HG03064 (cell line): ENCODE results near the gene B3GNT3.

Experiments used
- ATAC-seq: cut with Tn5 transposase; IDR thresholded peaks from one replicate; pipeline ENCODE4 v1.9.1; 2021; ENCODE audit warnings: low read depth; ENCODE audit not compliant: unreplicated experiment

Gene B3GNT3

DNA sequence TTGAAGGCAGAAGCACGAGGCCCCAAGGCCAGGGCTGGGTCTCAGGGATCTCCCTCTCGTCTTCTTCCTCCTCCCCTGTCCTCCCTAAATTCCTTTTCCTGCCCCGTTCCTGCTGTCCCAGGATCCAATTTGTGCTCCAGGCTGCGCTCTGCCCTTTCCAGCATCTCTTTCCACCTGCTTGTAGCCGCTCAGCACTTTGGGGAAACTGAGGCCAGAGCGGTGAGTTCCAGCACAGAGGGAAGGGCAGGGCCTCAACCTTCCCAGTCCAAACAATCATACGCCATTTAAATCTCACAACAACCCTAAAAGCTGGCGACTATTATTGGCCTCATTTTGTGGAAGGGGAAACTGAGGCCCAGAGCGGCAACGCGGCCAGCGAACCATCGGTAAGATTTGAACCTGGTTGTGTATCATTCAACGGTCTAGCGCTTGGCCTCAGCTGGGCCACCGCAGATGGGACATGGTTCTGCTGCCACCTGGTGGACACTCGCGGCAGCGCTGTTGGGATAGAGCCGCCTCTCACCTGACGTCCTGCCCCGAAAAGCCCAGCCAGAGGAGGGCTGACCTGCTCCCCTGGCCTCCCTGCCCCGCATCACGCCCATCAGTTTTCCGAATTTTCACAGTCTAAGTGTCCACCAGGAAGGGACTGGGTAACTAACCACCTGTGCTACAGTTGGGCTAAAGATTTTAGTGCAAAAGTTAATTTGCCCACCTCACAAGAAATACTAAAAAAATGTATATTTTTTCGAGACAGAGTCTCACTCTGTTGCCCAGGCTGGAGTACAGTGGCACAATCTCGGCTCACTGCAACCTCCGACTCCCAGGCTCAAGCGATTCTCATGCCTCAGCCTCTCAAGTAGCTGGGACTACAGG lies 60.6 kb downstream of the B3GNT3 start:
- ATAC-seq, result no peak

GRCh38 chr19:17859533-17860330 lies 64.8 kb downstream of the B3GNT3 start, which contains the start of gene RPL18A:
TSS of gene RPL18A (plus strand) at chr19:17859910. CDS start at chr19:17859957, 47 bp downstream.
- peak; percentile 78 for ATAC-seq

GRCh38 chr19:17860331-17860992 lies 65.5 kb downstream of the B3GNT3 start:
- ATAC-seq, result no peak

GRCh38 chr19:17860993-17861360 lies 66.0 kb downstream of the B3GNT3 start:
- ATAC-seq, result no peak

DNA sequence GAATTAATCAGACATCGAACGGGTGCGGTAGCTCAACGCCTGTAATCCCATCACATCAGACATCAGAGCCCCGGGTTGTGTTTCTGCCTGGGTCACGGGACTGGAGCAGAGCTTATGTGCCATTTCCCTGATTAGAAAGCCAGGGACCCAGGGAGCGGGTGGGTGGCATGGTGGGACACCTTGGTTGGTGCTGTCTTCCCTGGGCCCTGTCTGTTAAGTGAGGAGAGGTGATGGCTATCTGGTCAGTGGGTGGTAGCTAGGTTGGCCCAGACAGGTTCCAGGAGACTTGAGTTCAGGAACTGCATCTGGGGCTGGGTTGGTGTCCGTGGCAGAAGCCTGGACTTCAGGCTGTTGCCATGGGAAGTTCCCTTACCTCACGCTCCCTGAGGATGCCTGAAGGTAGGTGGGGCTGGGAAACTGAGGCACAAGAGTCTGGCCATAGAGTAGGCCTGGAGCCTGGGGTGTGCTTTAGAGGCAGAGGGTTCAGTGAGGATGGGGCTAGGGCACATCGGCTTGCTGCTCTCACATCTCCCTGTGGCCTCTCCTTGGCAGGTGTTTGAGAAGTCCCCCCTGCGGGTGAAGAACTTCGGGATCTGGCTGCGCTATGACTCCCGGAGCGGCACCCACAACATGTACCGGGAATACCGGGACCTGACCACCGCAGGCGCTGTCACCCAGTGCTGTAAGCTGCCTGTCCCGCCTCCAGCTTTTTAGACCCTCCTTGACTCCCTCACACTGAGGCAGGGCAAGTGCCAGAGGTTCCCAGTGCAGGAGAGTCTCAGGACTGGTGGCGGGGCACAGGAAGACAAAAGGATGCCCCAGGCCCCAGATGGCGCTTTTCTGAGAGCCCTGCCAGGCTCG lies 66.8 kb downstream of the B3GNT3 start:
- no peak for ATAC-seq

DNA sequence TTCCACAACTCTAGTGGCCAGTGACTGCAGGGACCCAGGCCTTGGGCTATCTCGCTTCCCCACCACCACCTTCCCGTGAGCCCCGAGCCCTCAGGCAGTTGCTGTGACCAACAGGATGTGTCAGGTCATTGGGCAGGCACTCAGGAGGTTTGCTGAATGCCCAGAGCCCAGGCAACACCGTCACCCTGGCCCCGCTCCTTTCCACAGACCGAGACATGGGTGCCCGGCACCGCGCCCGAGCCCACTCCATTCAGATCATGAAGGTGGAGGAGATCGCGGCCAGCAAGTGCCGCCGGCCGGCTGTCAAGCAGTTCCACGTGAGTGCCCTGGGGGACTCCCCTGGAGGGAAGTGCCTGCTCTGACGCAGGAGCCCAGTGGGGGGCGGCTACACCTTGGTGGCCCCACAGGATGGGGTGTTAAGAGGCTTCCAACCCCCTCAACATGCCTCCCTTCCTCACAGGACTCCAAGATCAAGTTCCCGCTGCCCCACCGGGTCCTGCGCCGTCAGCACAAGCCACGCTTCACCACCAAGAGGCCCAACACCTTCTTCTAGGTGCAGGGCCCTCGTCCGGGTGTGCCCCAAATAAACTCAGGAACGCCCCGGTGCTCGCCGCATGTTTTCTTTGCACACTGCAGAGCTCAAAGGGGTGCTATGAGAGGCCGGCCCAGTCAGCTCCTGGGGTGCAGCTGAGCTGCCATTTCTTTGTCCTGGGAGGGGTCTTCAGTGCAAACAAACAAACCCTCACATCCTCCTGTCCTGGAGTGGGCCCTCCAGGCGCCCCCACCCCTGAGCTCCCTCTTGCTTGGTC lies 68.0 kb downstream of the B3GNT3 start:
- ATAC-seq, result no peak
